ENCODE data around the gene NNMT. TPM values are rescaled to one million over a fixed set of nuclear protein-coding genes. Genes with fewer than 3 reads are reported as not detected.

The NNMT gene
- total and polyA plus RNA-seq, 10 donors: 131 to 324 (median 229) TPM

GRCh38 chr11:114343020-114343419 is 46.8 kb downstream of the NNMT start:
- intact Hi-C loops (cut with DNase I; ENCODE audit: low total_unique reads): loop anchor here (10.0 kb wide), 1 partner anchor 422 kb away; no protein-coding TSS in a partner anchor
- peaks cover 0 to 5% (median 0%) of the 10 kb centered on the region in 8 donors for H3K9me3 ChIP-seq
- 84 to 94% (median 88%) methylated on average over 6 of the region's 6 CpGs for WGBS, 5 donors
- peaks cover 0 to 5% (median 0%) of the 10 kb centered on the region in 7 donors for H3K27me3 ChIP-seq (replicated peaks in 1 of 7)
- peak overlapping the region in 1 of 8 donors; percentile 3 for H3K27ac ChIP-seq
- H3K4me1 ChIP-seq: peaks cover 0 to 29% (median 23%) of the 10 kb centered on the region in 6 donors
- no peak overlapping the region for H3K4me3 ChIP-seq
- TF ChIP-seq CTCF (IDR thresholded peaks at IDR 0.05 in 8 of 11, conservative IDR thresholded peaks at IDR 0.05 in 3 of 11): no peak
- TF ChIP-seq POLR2AphosphoS5 (IDR thresholded peaks at IDR 0.05): no peak
- no peak for TF ChIP-seq POLR2A (IDR thresholded peaks at IDR 0.05)
- DNase-seq: no peak
- no peaks in the 10 kb centered on the region for H3K36me3 ChIP-seq

- H3K9me3 ChIP-seq: peaks cover 0 to 5% (median 0%) of the 10 kb centered on the region in 8 donors
- peaks cover 0 to 31% (median 23%) of the 10 kb centered on the region in 6 donors for H3K4me1 ChIP-seq
- H3K4me3 ChIP-seq: no peak overlapping the region
- H3K36me3 ChIP-seq: no peaks in the 10 kb centered on the region
- H3K27ac ChIP-seq: no peak overlapping the region
- no peak for DNase-seq
- TF ChIP-seq POLR2AphosphoS5 (IDR thresholded peaks at IDR 0.05) (no peak), POLR2A (IDR thresholded peaks at IDR 0.05) (no peak), CTCF (IDR thresholded peaks at IDR 0.05 in 8 of 11, conservative IDR thresholded peaks at IDR 0.05 in 3 of 11) (no peak)
- WGBS, 5 donors: 74 to 84% (median 78%) methylated on average over 4 of the region's 4 CpGs
- H3K27me3 ChIP-seq (replicated peaks in 1 of 7): peaks cover 0 to 5% (median 0%) of the 10 kb centered on the region in 7 donors
- intact Hi-C loops (cut with DNase I; ENCODE audit: low total_unique reads): loop anchor here (10.0 kb wide), 1 partner anchor 421 kb away; no protein-coding TSS in a partner anchor
Observed at GRCh38 chr11:114343493-114343892, 47.3 kb downstream of the NNMT start.

- DNase-seq: no peak
- Histone ChIP-seq H3K4me3 (no peak overlapping the region), H3K27ac (no peak overlapping the region), H3K36me3 (no peaks in the 10 kb centered on the region), H3K27me3 (replicated peaks in 1 of 7) (peaks cover 0 to 5% (median 0%) of the 10 kb centered on the region in 7 donors), H3K4me1 (peaks cover 0 to 31% (median 22%) of the 10 kb centered on the region in 6 donors), H3K9me3 (peaks cover 0 to 5% (median 0%) of the 10 kb centered on the region in 8 donors)
- WGBS, 5 donors: 68 to 79% (median 75%) methylated on average over 4 of the region's 4 CpGs
- TF ChIP-seq CTCF (IDR thresholded peaks at IDR 0.05 in 8 of 11, conservative IDR thresholded peaks at IDR 0.05 in 3 of 11) (no peak), POLR2A (IDR thresholded peaks at IDR 0.05) (no peak), POLR2AphosphoS5 (IDR thresholded peaks at IDR 0.05) (no peak)
- intact Hi-C loops (cut with DNase I; ENCODE audit: low total_unique reads): loop anchor here (10.0 kb wide), 1 partner anchor 420 kb away; no protein-coding TSS in a partner anchor
Observed at GRCh38 chr11:114344494-114344893, 48.3 kb downstream of the NNMT start.

- WGBS, 5 donors: 74 to 98% (median 95%) methylated on average over 3 of the region's 3 CpGs
- TF ChIP-seq POLR2AphosphoS5 (IDR thresholded peaks at IDR 0.05): no peak
- no peak for TF ChIP-seq POLR2A (IDR thresholded peaks at IDR 0.05)
- TF ChIP-seq CTCF (IDR thresholded peaks at IDR 0.05 in 8 of 11, conservative IDR thresholded peaks at IDR 0.05 in 3 of 11): no peak
- Histone ChIP-seq H3K27me3 (replicated peaks in 1 of 7) (peaks cover 0 to under 1% (median 0%) of the 10 kb centered on the region in 7 donors), H3K36me3 (no peaks in the 10 kb centered on the region), H3K4me3 (no peak overlapping the region), H3K27ac (no peak overlapping the region), H3K9me3 (peaks cover 0 to 5% (median 0%) of the 10 kb centered on the region in 8 donors), H3K4me1 (peaks cover 0 to 24% (median 13%) of the 10 kb centered on the region in 6 donors)
- DNase-seq: no peak
- intact Hi-C loops (cut with DNase I; ENCODE audit: low total_unique reads): loop anchor here (10.0 kb wide), 1 partner anchor 419 kb away; no protein-coding TSS in a partner anchor
Observed at GRCh38 chr11:114345575-114346222, 49.5 kb downstream of the NNMT start.

Data from spleen (tissue), 11 donors.